Measurements from ENCODE around the gene SH2B2. TPM values are rescaled to one million over a fixed set of nuclear protein-coding genes. Genes with fewer than 3 reads are reported as not detected.

Gene SH2B2
- total and polyA plus RNA-seq, 2 donors (not counting 3 experiments of a cell fraction or from before 2014, with no cell fraction given) = 0.69 to 0.73 TPM

- H2AFZ ChIP-seq (ENCODE audit: low read depth, low read length) = no peak overlapping the region
- DNase-seq (ENCODE audit: low read depth, low spot score) (no peak), FAIRE-seq (no peak)
- intact Hi-C loops (cut with micrococcal nuclease) (no loop called here), dilution Hi-C loops (cut with MboI; ENCODE audit: extremely low pct_ligation_motif_present, low sequenced_read_pairs) (no loop called here)
- TF ChIP-seq MAX (IDR thresholded peaks at IDR 0.05; ENCODE audit: insufficient read depth, insufficient read length) (no peak), POLR2AphosphoS5 (IDR thresholded peaks at IDR 0.05; ENCODE audit: insufficient read depth, low read depth, low read length) (no peak), FOS (IDR thresholded peaks at IDR 0.05; ENCODE audit: borderline replicate concordance, insufficient read depth, low read length) (no peak), GATA2 (IDR thresholded peaks at IDR 0.05; ENCODE audit: insufficient read depth, insufficient read length, low read depth, low read length) (no peak), POLR2A (IDR thresholded peaks at IDR 0.05; ENCODE audit: low read depth, low read length) (no peak), JUN (IDR thresholded peaks at IDR 0.05; ENCODE audit: borderline replicate concordance, insufficient read depth, insufficient read length, low read depth) (no peak)
- no peaks in the 10 kb centered on the region for H4K20me1 ChIP-seq (replicated peaks; ENCODE audit: control insufficient read depth, extremely low read depth, insufficient read depth, low read length)
- no peaks in the 10 kb centered on the region for H3K4me1 ChIP-seq (ENCODE audit: control insufficient read depth, extremely low read depth, insufficient read depth, low read length)
- no peak overlapping the region for H3K9ac ChIP-seq (replicated peaks; ENCODE audit: extremely low read depth, insufficient read depth, low read length)
- no peaks in the 10 kb centered on the region for H3K36me3 ChIP-seq (ENCODE audit: control insufficient read depth in 2 of 2, extremely low read depth in 1 of 2, insufficient read depth in 2 of 2, low read length in 2 of 2)
- H3K27ac ChIP-seq (ENCODE audit: insufficient read depth, low read depth, low read length) = no peak overlapping the region
- ChIA-PET CTCF (interaction anchor here (1.3 to 2.3 kb wide), 5 partner anchors 8 to 90 kb away, joined by 3 to 12 read pairs (median 10); no protein-coding TSS in a partner anchor), POLR2A (no interaction called here)
- H3K27me3 ChIP-seq (ENCODE audit: control insufficient read depth in 2 of 2, insufficient read depth in 2 of 2, low read length in 2 of 2) = peaks cover 8 to 11% of the 10 kb centered on the region in 2 experiments
- H3K4me3 ChIP-seq (replicated peaks in 1 of 3; ENCODE audit: insufficient read depth in 1 of 3, low read depth in 1 of 3, low read length in 3 of 3) = no peak overlapping the region
- BruUV-seq (replicated peaks) = no TSS peak
- no peaks in the 10 kb centered on the region for H3K9me3 ChIP-seq (replicated peaks; ENCODE audit: control insufficient read depth, insufficient read depth, low read length)
- H3K9me1 ChIP-seq (replicated peaks; ENCODE audit: control insufficient read depth, extremely low read depth, insufficient read depth, low read length) = no peaks in the 10 kb centered on the region
- H3K4me2 ChIP-seq (ENCODE audit: insufficient read depth, low read length) = no peak overlapping the region
- H3K79me2 ChIP-seq (ENCODE audit: control insufficient read depth, insufficient read depth, low read length) = no peaks in the 10 kb centered on the region
Measured at GRCh38 chr7:102302025-102302424, 15.4 kb downstream of the SH2B2 start.

- intact Hi-C loops (cut with micrococcal nuclease) = no loop called here
- ChIA-PET POLR2A (no interaction called here), CTCF (interaction anchor here (1.1 to 1.9 kb wide), 5 partner anchors 12 to 86 kb away, joined by 3 to 6 read pairs (median 4); no protein-coding TSS in a partner anchor)
- Histone ChIP-seq H3K4me2 (ENCODE audit: insufficient read depth, low read length) (no peak overlapping the region), H3K27ac (ENCODE audit: insufficient read depth, low read depth, low read length) (no peak overlapping the region), H2AFZ (ENCODE audit: low read depth, low read length) (no peak overlapping the region), H3K27me3 (ENCODE audit: control insufficient read depth in 2 of 2, insufficient read depth in 2 of 2, low read length in 2 of 2) (peaks cover 6 to 11% of the 10 kb centered on the region in 2 experiments), H3K79me2 (ENCODE audit: control insufficient read depth, insufficient read depth, low read length) (no peaks in the 10 kb centered on the region), H3K9me1 (replicated peaks; ENCODE audit: control insufficient read depth, extremely low read depth, insufficient read depth, low read length) (no peaks in the 10 kb centered on the region), H3K36me3 (ENCODE audit: control insufficient read depth in 2 of 2, extremely low read depth in 1 of 2, insufficient read depth in 2 of 2, low read length in 2 of 2) (no peaks in the 10 kb centered on the region), H3K9ac (replicated peaks; ENCODE audit: extremely low read depth, insufficient read depth, low read length) (no peak overlapping the region), H3K4me3 (replicated peaks in 1 of 3; ENCODE audit: insufficient read depth in 1 of 3, low read depth in 1 of 3, low read length in 3 of 3) (no peak overlapping the region), H3K9me3 (replicated peaks; ENCODE audit: control insufficient read depth, insufficient read depth, low read length) (no peaks in the 10 kb centered on the region), H4K20me1 (replicated peaks; ENCODE audit: control insufficient read depth, extremely low read depth, insufficient read depth, low read length) (no peaks in the 10 kb centered on the region), H3K4me1 (ENCODE audit: control insufficient read depth, extremely low read depth, insufficient read depth, low read length) (no peaks in the 10 kb centered on the region)
- dilution Hi-C loops (cut with MboI; ENCODE audit: extremely low pct_ligation_motif_present, low sequenced_read_pairs) = no loop called here
- FAIRE-seq (no peak), DNase-seq (ENCODE audit: low read depth, low spot score) (no peak)
- no peak for TF ChIP-seq POLR2A (IDR thresholded peaks at IDR 0.05; ENCODE audit: low read depth, low read length)
- no peak for TF ChIP-seq CTCF (IDR thresholded peaks at IDR 0.05; ENCODE audit: extremely low read depth in 1 of 2, insufficient read depth in 1 of 2, low read depth in 1 of 2, low read length in 2 of 2)
- no peak for TF ChIP-seq GATA2 (IDR thresholded peaks at IDR 0.05; ENCODE audit: insufficient read depth, insufficient read length, low read depth, low read length)
- no peak for TF ChIP-seq POLR2AphosphoS5 (IDR thresholded peaks at IDR 0.05; ENCODE audit: insufficient read depth, low read depth, low read length)
- TF ChIP-seq MYC (IDR thresholded peaks at IDR 0.05; ENCODE audit: low read depth, low read length) = no peak
- TF ChIP-seq FOS (IDR thresholded peaks at IDR 0.05; ENCODE audit: borderline replicate concordance, insufficient read depth, low read length) = no peak
- no peak for TF ChIP-seq JUN (IDR thresholded peaks at IDR 0.05; ENCODE audit: borderline replicate concordance, insufficient read depth, insufficient read length, low read depth)
- TF ChIP-seq EZH2 (IDR thresholded peaks at IDR 0.05; ENCODE audit: borderline replicate concordance, low read depth, low read length, severe bottlenecking) = no peak
- no peak for TF ChIP-seq MAX (IDR thresholded peaks at IDR 0.05; ENCODE audit: insufficient read depth, insufficient read length)
- BruUV-seq (replicated peaks) = no TSS peak
Measured at GRCh38 chr7:102303669-102304422, 17.2 kb downstream of the SH2B2 start.

Measured in endothelial cell of umbilical vein (primary cell).